ENCODE measurements around the gene DEXI. TPM values are rescaled to one million over a fixed set of nuclear protein-coding genes. Genes with fewer than 3 reads are reported as not detected.
"Not testable (repeated sequence)": the region's sequence is repeated elsewhere in the genome, so short reads cannot be mapped to it uniquely, and the experiment has no call there.

Gene DEXI
- total RNA-seq, 2 experiments from 2014 or later = 24.2 to 24.7 TPM

- not testable (repeated sequence) for H3K27me3 Mint-ChIP-seq, H3K4me3 Mint-ChIP-seq, H3K9me3 Mint-ChIP-seq
- ChIA-PET POLR2A (interaction anchor here (1.3 to 15.3 kb wide), 5 partner anchors 14 to 288 kb away, joined by 4 to 309 read pairs (median 4); partner anchors contain the start of gene SOCS1), CTCF (interaction anchor here (1.2 to 12.6 kb wide), 6 partner anchors 12 to 440 kb away, joined by 3 to 233 read pairs (median 18); partner anchors contain the start of gene SOCS1)
- H3K27ac Mint-ChIP-seq = peak overlapping the region; percentile 95
- peaks cover 84% of the 10 kb centered on the region for H3K4me1 Mint-ChIP-seq
- H3K36me3 Mint-ChIP-seq (ENCODE audit: low read depth) = peaks cover 49% of the 10 kb centered on the region
- DNase-seq = peak; percentile 30
These were observed 24.3 kb upstream of the DEXI start for GRCh38 chr16:10966559-10966958.

- peaks cover 84% of the 10 kb centered on the region for H3K4me1 Mint-ChIP-seq
- POLR2A ChIA-PET = interaction anchor here (1.0 to 15.3 kb wide), 11 partner anchors 9 to 389 kb away, joined by 3 to 309 read pairs (median 5); partner anchors contain the start of gene SOCS1
- peaks cover 46% of the 10 kb centered on the region for H3K36me3 Mint-ChIP-seq (ENCODE audit: low read depth)
- DNase-seq = no peak
- peaks cover 4% of the 10 kb centered on the region for H3K9me3 Mint-ChIP-seq
- H3K27me3 Mint-ChIP-seq = no peaks in the 10 kb centered on the region
- H3K27ac Mint-ChIP-seq = peak overlapping the region; percentile 95
- CTCF ChIA-PET = interaction anchor here (1.2 to 12.6 kb wide), 8 partner anchors 12 to 440 kb away, joined by 3 to 233 read pairs (median 18); partner anchors contain the start of gene SOCS1
- H3K4me3 Mint-ChIP-seq = no peak overlapping the region
These were observed 23.9 kb upstream of the DEXI start for GRCh38 chr16:10966129-10966528.

- Mint-ChIP-seq H3K27ac (peak overlapping the region; percentile 95), H3K36me3 (ENCODE audit: low read depth) (peaks cover 40% of the 10 kb centered on the region), H3K4me3 (peak overlapping the region; percentile 57), H3K27me3 (no peaks in the 10 kb centered on the region), H3K4me1 (peaks cover 83% of the 10 kb centered on the region), H3K9me3 (peaks cover 4% of the 10 kb centered on the region)
- CTCF ChIA-PET = interaction anchor here (0.6 to 12.6 kb wide), 32 partner anchors 7 to 1102 kb away, joined by 3 to 233 read pairs (median 6); partner anchors contain the start of gene SOCS1
- peak; percentile 44 for DNase-seq
- POLR2A ChIA-PET = interaction anchor here (0.6 to 15.3 kb wide), 24 partner anchors 8 to 777 kb away, joined by 3 to 309 read pairs (median 4); partner anchors contain the start of genes LITAF, SOCS1 and TXNDC11
These were observed 23.3 kb upstream of the DEXI start for GRCh38 chr16:10965440-10966061.

GRCh38 chr16:10964891-10965326 lies 22.6 kb upstream of the DEXI start:
- peaks cover 4% of the 10 kb centered on the region for H3K9me3 Mint-ChIP-seq
- DNase-seq = peak; percentile 78
- peak overlapping the region; percentile 95 for H3K27ac Mint-ChIP-seq
- H3K36me3 Mint-ChIP-seq (ENCODE audit: low read depth) = peaks cover 40% of the 10 kb centered on the region
- ChIA-PET POLR2A (interaction anchor here (0.6 to 15.3 kb wide), 27 partner anchors 8 to 777 kb away, joined by 3 to 309 read pairs (median 3); partner anchors contain the start of genes LITAF, SOCS1 and TXNDC11), CTCF (interaction anchor here (0.8 to 12.6 kb wide), 34 partner anchors 8 to 1103 kb away, joined by 3 to 233 read pairs (median 6); partner anchors contain the start of gene SOCS1)
- peak overlapping the region; percentile 57 for H3K4me3 Mint-ChIP-seq
- peaks cover 84% of the 10 kb centered on the region for H3K4me1 Mint-ChIP-seq
- H3K27me3 Mint-ChIP-seq = no peaks in the 10 kb centered on the region

- Mint-ChIP-seq H3K36me3 (ENCODE audit: low read depth) (peaks cover 40% of the 10 kb centered on the region), H3K27ac (peak overlapping the region; percentile 95), H3K27me3 (no peaks in the 10 kb centered on the region), H3K9me3 (peaks cover 4% of the 10 kb centered on the region), H3K4me3 (peak overlapping the region; percentile 57), H3K4me1 (peaks cover 82% of the 10 kb centered on the region)
- ChIA-PET CTCF (interaction anchor here (0.5 to 12.6 kb wide), 51 partner anchors 8 to 1104 kb away, joined by 3 to 233 read pairs (median 5); partner anchors contain the start of genes SOCS1 and ZC3H7A), POLR2A (interaction anchor here (0.6 to 15.3 kb wide), 27 partner anchors 11 to 833 kb away, joined by 3 to 309 read pairs (median 3); partner anchors contain the start of genes CIITA, LITAF, SOCS1 and TXNDC11)
- peak; percentile 87 for DNase-seq
These were observed 22.0 kb upstream of the DEXI start for GRCh38 chr16:10964039-10964890.

GRCh38 chr16:10961231-10961630 lies 19.0 kb upstream of the DEXI start:
- POLR2A ChIA-PET = no interaction called here
- no peak for DNase-seq

GRCh38 chr16:10959161-10959560 lies 16.9 kb upstream of the DEXI start:
- H3K36me3 Mint-ChIP-seq (ENCODE audit: low read depth) = peaks cover 28% of the 10 kb centered on the region

More at GRCh38 chr16:10961231-10961630, 19.0 kb upstream of the DEXI start:
- no peak overlapping the region for H3K27ac Mint-ChIP-seq
- H3K36me3 Mint-ChIP-seq (ENCODE audit: low read depth) = peaks cover 36% of the 10 kb centered on the region
- H3K4me1 Mint-ChIP-seq = peaks cover 82% of the 10 kb centered on the region
- no peak overlapping the region for H3K4me3 Mint-ChIP-seq
- H3K27me3 Mint-ChIP-seq = no peaks in the 10 kb centered on the region
- CTCF ChIA-PET = interaction anchor here (1.2 to 12.6 kb wide), 2 partner anchors 296 to 395 kb away, joined by 3 to 233 read pairs; partner anchors contain the start of gene SOCS1
- H3K9me3 Mint-ChIP-seq = peaks cover 1% of the 10 kb centered on the region

GRCh38 chr16:10957771-10958482 lies 15.7 kb upstream of the DEXI start:
- Mint-ChIP-seq H3K27me3 (no peaks in the 10 kb centered on the region), H3K36me3 (ENCODE audit: low read depth) (peaks cover 18% of the 10 kb centered on the region), H3K9me3 (no peaks in the 10 kb centered on the region), H3K4me1 (peaks cover 74% of the 10 kb centered on the region), H3K27ac (peak overlapping the region; percentile 71), H3K4me3 (no peak overlapping the region)
- DNase-seq = peak; percentile 38
- CTCF ChIA-PET = interaction anchor here (0.7 to 1.5 kb wide), 8 partner anchors 9 to 449 kb away, joined by 3 to 8 read pairs (median 4); no protein-coding TSS in a partner anchor
- POLR2A ChIA-PET = interaction anchor here (0.9 to 1.7 kb wide), 10 partner anchors 8 to 740 kb away, joined by 3 to 9 read pairs (median 4); partner anchors contain the start of genes CLEC16A and SOCS1

More at GRCh38 chr16:10959161-10959560, 16.9 kb upstream of the DEXI start:
- H3K27me3 Mint-ChIP-seq = no peaks in the 10 kb centered on the region
- ChIA-PET POLR2A (no interaction called here), CTCF (interaction anchor here (0.7 to 1.8 kb wide), 5 partner anchors 10 to 397 kb away, joined by 3 to 5 read pairs (median 3); partner anchors contain the start of gene SOCS1)
- no peak for DNase-seq
- no peak overlapping the region for H3K4me3 Mint-ChIP-seq
- H3K9me3 Mint-ChIP-seq = no peaks in the 10 kb centered on the region
- no peak overlapping the region for H3K27ac Mint-ChIP-seq
- H3K4me1 Mint-ChIP-seq = peaks cover 80% of the 10 kb centered on the region

- Mint-ChIP-seq H3K4me3 (no peak overlapping the region), H3K4me1 (peaks cover 62% of the 10 kb centered on the region)
These were observed 12.6 kb upstream of the DEXI start for GRCh38 chr16:10954903-10955302.

GRCh38 chr16:10951026-10951425 lies 8.8 kb upstream of the DEXI start:
- Mint-ChIP-seq H3K27me3 (no peaks in the 10 kb centered on the region), H3K9me3 (no peaks in the 10 kb centered on the region), H3K4me3 (no peak overlapping the region), H3K27ac (no peak overlapping the region), H3K36me3 (ENCODE audit: low read depth) (peaks cover under 1% of the 10 kb centered on the region), H3K4me1 (peaks cover 63% of the 10 kb centered on the region)
- DNase-seq = no peak
- POLR2A ChIA-PET = interaction anchor here (0.7 to 2.7 kb wide), 3 partner anchors 9 to 306 kb away, joined by 3 to 13 read pairs (median 3); partner anchors contain the start of genes DEXI and SOCS1
- CTCF ChIA-PET = interaction anchor here (0.7 to 2.2 kb wide), 6 partner anchors 13 to 581 kb away, joined by 3 to 15 read pairs (median 3); no protein-coding TSS in a partner anchor

More at GRCh38 chr16:10954903-10955302, 12.6 kb upstream of the DEXI start:
- peaks cover 7% of the 10 kb centered on the region for H3K36me3 Mint-ChIP-seq (ENCODE audit: low read depth)
- CTCF ChIA-PET = interaction anchor here (0.8 to 2.9 kb wide), 10 partner anchors 9 to 577 kb away, joined by 3 to 34 read pairs (median 4); partner anchors contain the start of genes CLEC16A and SOCS1
- no peaks in the 10 kb centered on the region for H3K27me3 Mint-ChIP-seq
- POLR2A ChIA-PET = interaction anchor here (0.8 kb wide), 1 partner anchor 721 kb away, joined by 3 read pairs; no protein-coding TSS in a partner anchor
- no peak for DNase-seq
- H3K9me3 Mint-ChIP-seq = no peaks in the 10 kb centered on the region
- H3K27ac Mint-ChIP-seq = no peak overlapping the region

GRCh38 chr16:10950393-10950792 lies 8.1 kb upstream of the DEXI start:
- Mint-ChIP-seq H3K27me3 (no peaks in the 10 kb centered on the region), H3K36me3 (ENCODE audit: low read depth) (peaks cover 3% of the 10 kb centered on the region), H3K27ac (no peak overlapping the region), H3K4me3 (no peak overlapping the region), H3K4me1 (peaks cover 64% of the 10 kb centered on the region), H3K9me3 (no peaks in the 10 kb centered on the region)
- DNase-seq = no peak
- ChIA-PET POLR2A (interaction anchor here (0.7 to 2.7 kb wide), 5 partner anchors 8 to 307 kb away, joined by 3 to 13 read pairs (median 3); partner anchors contain the start of genes DEXI and SOCS1), CTCF (interaction anchor here (0.7 to 2.8 kb wide), 7 partner anchors 13 to 582 kb away, joined by 3 to 15 read pairs (median 4); no protein-coding TSS in a partner anchor)
